ENCODE data around the gene PPIB. TPM values are rescaled to one million over a fixed set of nuclear protein-coding genes. Genes with fewer than 3 reads are reported as not detected.

PPIB gene
- total RNA-seq, 1 donor: 954 TPM

GRCh38 chr15:64180235-64180824 is 17.5 kb upstream of the PPIB start:
- H3K27me3 ChIP-seq (ENCODE audit: insufficient read depth, low read length): no peaks in the 10 kb centered on the region
- peaks cover 34% of the 10 kb centered on the region for H3K36me3 ChIP-seq (ENCODE audit: insufficient read depth, low read length)
- H3K4me2 ChIP-seq (ENCODE audit: insufficient read depth, low read length): no peak overlapping the region
- H4K20me1 ChIP-seq (ENCODE audit: insufficient read depth, low read length): no peaks in the 10 kb centered on the region
- no peak overlapping the region for H3K27ac ChIP-seq (ENCODE audit: low read depth, low read length)
- no peak for TF ChIP-seq CTCF (IDR thresholded peaks at IDR 0.05; ENCODE audit: extremely low read depth, low read depth, low read length)
- no peak overlapping the region for H2AFZ ChIP-seq (ENCODE audit: low read length)
- H3K9me3 ChIP-seq (ENCODE audit: low read depth, low read length): no peaks in the 10 kb centered on the region
- no peak for DNase-seq (ENCODE audit: insufficient read length, low spot score, missing footprints)
- H3K79me2 ChIP-seq (ENCODE audit: insufficient read depth, low read length): no peaks in the 10 kb centered on the region
- H3K4me3 ChIP-seq (ENCODE audit: insufficient read depth, low read length): no peak overlapping the region
- H3K4me1 ChIP-seq (ENCODE audit: insufficient read depth, low read length): no peaks in the 10 kb centered on the region

GRCh38 chr15:64166102-64166890 is 3.5 kb upstream of the PPIB start:
- peaks cover 15% of the 10 kb centered on the region for H3K79me2 ChIP-seq (ENCODE audit: insufficient read depth, low read length)
- peaks cover 11% of the 10 kb centered on the region for H3K36me3 ChIP-seq (ENCODE audit: insufficient read depth, low read length)
- TF ChIP-seq CTCF (IDR thresholded peaks at IDR 0.05; ENCODE audit: extremely low read depth, low read depth, low read length): no peak
- peaks cover 18% of the 10 kb centered on the region for H3K4me1 ChIP-seq (ENCODE audit: insufficient read depth, low read length)
- H3K27ac ChIP-seq (ENCODE audit: low read depth, low read length): no peak overlapping the region
- H4K20me1 ChIP-seq (ENCODE audit: insufficient read depth, low read length): peaks cover 7% of the 10 kb centered on the region
- H3K27me3 ChIP-seq (ENCODE audit: insufficient read depth, low read length): no peaks in the 10 kb centered on the region
- no peak overlapping the region for H3K4me2 ChIP-seq (ENCODE audit: insufficient read depth, low read length)
- H3K4me3 ChIP-seq (ENCODE audit: insufficient read depth, low read length): no peak overlapping the region
- no peak for DNase-seq (ENCODE audit: insufficient read length, low spot score, missing footprints)
- H3K9me3 ChIP-seq (ENCODE audit: low read depth, low read length): no peaks in the 10 kb centered on the region
- no peak overlapping the region for H2AFZ ChIP-seq (ENCODE audit: low read length)

GRCh38 chr15:64164436-64164835 is 1.6 kb upstream of the PPIB start:
- TF ChIP-seq CTCF (IDR thresholded peaks at IDR 0.05; ENCODE audit: extremely low read depth, low read depth, low read length): no peak
- no peak for DNase-seq (ENCODE audit: insufficient read length, low spot score, missing footprints)
- peaks cover 27% of the 10 kb centered on the region for H3K79me2 ChIP-seq (ENCODE audit: insufficient read depth, low read length)
- no peak overlapping the region for H2AFZ ChIP-seq (ENCODE audit: low read length)
- H3K27ac ChIP-seq (ENCODE audit: low read depth, low read length): no peak overlapping the region
- peaks cover 32% of the 10 kb centered on the region for H3K4me1 ChIP-seq (ENCODE audit: insufficient read depth, low read length)
- H3K9me3 ChIP-seq (ENCODE audit: low read depth, low read length): no peaks in the 10 kb centered on the region
- H3K4me3 ChIP-seq (ENCODE audit: insufficient read depth, low read length): no peak overlapping the region
- H3K36me3 ChIP-seq (ENCODE audit: insufficient read depth, low read length): peaks cover 21% of the 10 kb centered on the region
- H4K20me1 ChIP-seq (ENCODE audit: insufficient read depth, low read length): peaks cover 18% of the 10 kb centered on the region
- H3K27me3 ChIP-seq (ENCODE audit: insufficient read depth, low read length): no peaks in the 10 kb centered on the region
- H3K4me2 ChIP-seq (ENCODE audit: insufficient read depth, low read length): no peak overlapping the region

GRCh38 chr15:64163659-64164362 is 989 bp upstream of the PPIB start:
- peak; percentile 84 for DNase-seq (ENCODE audit: insufficient read length, low spot score, missing footprints)
- Histone ChIP-seq H3K4me2 (ENCODE audit: insufficient read depth, low read length) (peak overlapping the region; percentile 85), H3K4me1 (ENCODE audit: insufficient read depth, low read length) (peaks cover 35% of the 10 kb centered on the region), H3K27ac (ENCODE audit: low read depth, low read length) (peak overlapping the region; percentile 7), H3K9me3 (ENCODE audit: low read depth, low read length) (no peaks in the 10 kb centered on the region), H3K4me3 (ENCODE audit: insufficient read depth, low read length) (peak overlapping the region; percentile 94), H3K36me3 (ENCODE audit: insufficient read depth, low read length) (peaks cover 26% of the 10 kb centered on the region), H3K27me3 (ENCODE audit: insufficient read depth, low read length) (no peaks in the 10 kb centered on the region), H2AFZ (ENCODE audit: low read length) (peak overlapping the region; percentile 92), H3K79me2 (ENCODE audit: insufficient read depth, low read length) (peaks cover 31% of the 10 kb centered on the region), H4K20me1 (ENCODE audit: insufficient read depth, low read length) (peaks cover 22% of the 10 kb centered on the region)
- TF ChIP-seq CTCF (IDR thresholded peaks at IDR 0.05; ENCODE audit: extremely low read depth, low read depth, low read length): no peak

Data from osteoblast (primary cell).